ENCODE results near the gene ISM1. TPM values are rescaled to one million over a fixed set of nuclear protein-coding genes. Genes with fewer than 3 reads are reported as not detected.

The ISM1 gene
- total RNA-seq, 1 donor from 2014 or later, result 4.0 TPM

GRCh38 chr20:13251904-13252297 is 30.8 kb downstream of the ISM1 start:
- no peak for DNase-seq (ENCODE audit: low spot score)

- DNase-seq (ENCODE audit: low spot score), result no peak
Observed at GRCh38 chr20:13255356-13255755, 34.3 kb downstream of the ISM1 start.

GRCh38 chr20:13256606-13257005 is 35.5 kb downstream of the ISM1 start:
- no peak for DNase-seq (ENCODE audit: low spot score)

DNA sequence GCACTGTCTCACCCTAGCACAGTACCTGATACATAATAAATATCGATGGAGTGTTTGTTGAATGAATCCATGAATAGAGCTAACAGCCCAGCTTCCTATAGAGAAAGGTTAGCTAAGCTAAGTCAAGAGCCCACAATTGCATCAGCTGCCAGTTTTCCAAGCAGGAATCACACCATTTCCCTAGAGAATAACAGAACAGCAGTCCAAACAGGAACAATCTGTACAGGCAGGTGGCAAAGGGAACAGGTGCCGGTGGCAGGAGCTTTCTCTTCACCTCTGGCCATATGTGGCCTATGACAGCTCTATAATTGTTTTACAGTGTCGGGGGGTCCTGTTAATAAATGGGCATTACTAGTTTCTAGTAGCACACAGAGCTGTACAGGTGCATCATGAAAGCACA is 38.8 kb downstream of the ISM1 start:
- DNase-seq (ENCODE audit: low spot score), result no peak

- DNase-seq (ENCODE audit: low spot score), result no peak
Observed at GRCh38 chr20:13260650-13261279, 39.7 kb downstream of the ISM1 start.

DNA sequence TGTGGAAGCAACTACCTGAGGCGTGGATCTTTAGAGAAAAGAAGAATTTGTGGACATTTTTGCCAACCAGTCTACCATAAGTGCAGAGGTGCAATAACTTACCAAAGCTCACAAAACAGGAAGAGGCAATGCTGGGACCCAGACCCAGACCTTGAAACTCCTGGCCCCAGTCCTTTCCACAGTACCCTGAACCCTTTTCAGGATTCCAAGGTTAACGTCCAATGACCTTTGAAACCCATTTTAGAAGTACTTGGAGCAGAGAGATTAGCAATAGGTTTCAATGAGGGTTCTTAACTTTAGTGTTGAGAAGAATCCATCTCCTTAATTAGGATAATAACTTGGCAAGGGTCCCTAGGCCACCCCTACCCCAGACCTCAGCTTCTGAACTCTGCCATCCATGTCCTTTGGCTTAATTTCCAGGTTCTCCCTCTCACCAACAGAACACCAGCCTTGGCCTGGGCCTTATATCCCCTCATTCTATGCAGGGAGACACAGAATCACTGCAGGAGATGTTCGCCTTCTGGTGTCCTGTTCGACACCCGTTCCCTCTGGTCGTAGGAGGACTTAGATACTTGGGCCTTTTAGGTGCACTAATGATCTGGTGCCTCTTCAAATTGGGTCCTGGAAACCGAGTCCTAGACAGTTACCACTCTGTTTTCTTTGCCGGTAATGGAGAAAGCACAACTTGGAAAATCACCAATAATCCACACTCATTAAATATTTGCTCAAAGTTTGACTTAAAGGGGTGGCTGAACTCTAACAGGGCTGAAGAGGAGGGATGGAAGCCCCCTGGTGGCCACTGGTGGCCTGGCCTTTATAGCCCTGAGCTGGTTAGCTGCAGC is 40.6 kb downstream of the ISM1 start:
- no peak for DNase-seq (ENCODE audit: low spot score)

GRCh38 chr20:13262302-13262650 is 41.2 kb downstream of the ISM1 start:
- no peak for DNase-seq (ENCODE audit: low spot score)

GRCh38 chr20:13262671-13263360 is 41.7 kb downstream of the ISM1 start:
- DNase-seq (ENCODE audit: low spot score), result no peak

- DNase-seq (ENCODE audit: low spot score), result no peak
Observed at GRCh38 chr20:13263451-13263850, 42.4 kb downstream of the ISM1 start.

DNA sequence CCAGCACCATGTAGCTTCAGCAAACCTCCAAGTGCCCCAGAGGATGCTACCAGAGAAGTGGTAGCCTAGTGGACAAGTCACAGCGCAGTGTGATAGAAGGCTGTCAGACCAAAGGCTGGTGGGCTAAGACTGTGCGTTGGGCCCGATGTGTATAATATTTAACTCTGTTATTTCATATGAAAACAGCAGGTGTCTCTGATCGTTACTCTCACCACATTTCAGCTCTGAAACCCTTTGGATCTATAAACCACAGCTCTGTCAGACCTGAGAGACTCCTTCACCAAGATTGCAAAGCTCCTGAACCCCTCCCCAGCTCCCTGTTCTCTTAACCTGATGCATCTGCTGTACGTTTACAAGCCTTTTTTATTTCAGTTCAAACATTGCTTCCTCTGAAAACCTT is 43.8 kb downstream of the ISM1 start:
- no peak for DNase-seq (ENCODE audit: low spot score)

DNA sequence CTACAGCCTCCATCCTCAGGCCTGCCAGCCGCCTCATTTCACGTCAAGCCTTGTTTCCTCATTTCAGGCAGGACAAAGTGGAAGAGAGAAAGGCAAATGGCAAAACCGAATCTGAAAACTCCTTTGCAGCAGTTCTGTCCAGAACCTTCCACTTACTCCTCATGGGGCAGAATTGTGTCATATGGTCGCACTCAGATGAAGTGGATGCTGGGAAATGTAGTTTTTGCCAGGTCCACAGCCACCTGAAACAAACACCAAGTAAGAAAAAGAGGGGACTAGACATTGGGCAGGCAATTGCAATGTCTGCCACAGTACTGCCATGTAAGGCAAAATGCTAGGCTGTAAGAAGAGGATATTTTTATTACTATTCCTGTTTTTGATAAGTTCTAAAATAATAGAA is 44.9 kb downstream of the ISM1 start:
- DNase-seq (ENCODE audit: low spot score), result no peak

DNA sequence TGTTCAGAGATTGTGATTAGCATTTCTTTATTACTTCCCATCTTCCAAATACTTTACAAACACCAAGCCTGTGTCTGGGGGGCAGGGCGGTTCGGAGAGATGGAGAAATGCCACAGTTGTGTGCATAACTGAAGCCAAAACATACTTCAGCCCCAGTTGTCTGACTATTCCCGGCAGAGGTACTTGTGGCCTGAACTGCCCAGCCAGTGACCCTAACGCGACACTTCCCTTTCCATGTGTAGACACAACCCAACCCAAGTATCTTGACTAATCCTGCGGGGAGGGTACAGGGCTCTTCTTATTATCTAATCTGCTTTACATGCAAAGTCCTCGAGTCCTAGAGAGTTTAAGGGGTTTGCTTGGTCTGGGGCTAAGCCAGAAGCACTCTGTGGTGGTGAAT is 46.2 kb downstream of the ISM1 start:
- no peak for DNase-seq (ENCODE audit: low spot score)

DNA sequence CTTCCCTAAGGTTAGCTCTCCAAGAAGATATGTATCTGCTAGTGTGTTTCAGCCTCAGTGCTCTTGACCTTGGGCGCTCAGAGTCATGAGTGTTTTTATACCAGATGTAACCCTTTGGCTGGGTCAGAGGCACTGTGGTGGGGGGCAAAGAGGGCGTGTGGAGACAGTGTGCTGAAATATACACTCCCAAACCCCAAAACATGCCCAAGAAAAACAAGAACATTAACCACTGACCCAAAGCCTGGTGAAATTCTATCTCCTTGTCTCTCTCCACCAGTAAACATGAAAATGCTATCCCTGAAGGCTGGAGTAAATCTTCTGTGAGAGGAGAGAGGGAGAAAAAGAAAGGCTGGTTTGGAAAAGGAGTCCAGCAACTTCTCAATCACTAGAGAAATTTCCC is 47.9 kb downstream of the ISM1 start:
- DNase-seq (ENCODE audit: low spot score), result no peak

DNA sequence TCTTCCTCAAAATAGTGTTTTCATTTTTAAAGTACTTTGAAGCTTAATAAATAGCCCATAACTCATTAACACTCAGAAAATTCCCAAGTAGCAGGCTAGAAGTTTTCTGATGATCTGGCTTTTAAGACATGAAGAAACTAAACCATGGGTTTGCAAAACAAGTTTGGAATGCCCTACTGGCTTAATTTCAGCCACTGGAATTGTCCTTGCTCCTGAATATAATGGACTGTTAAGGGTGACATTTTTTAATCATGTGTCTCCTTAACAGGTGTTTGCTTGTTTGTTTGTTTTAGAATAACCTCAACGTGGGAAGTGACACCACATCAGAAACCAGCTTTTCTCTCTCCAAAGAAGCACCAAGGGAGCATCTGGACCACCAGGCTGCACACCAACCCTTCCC is 49.1 kb downstream of the ISM1 start:
- DNase-seq (ENCODE audit: low spot score), result no peak

- no peak for DNase-seq (ENCODE audit: low spot score)
Observed at GRCh38 chr20:13271098-13271497, 50.0 kb downstream of the ISM1 start.

GRCh38 chr20:13271977-13272975 is 51.2 kb downstream of the ISM1 start:
- no peak for DNase-seq (ENCODE audit: low spot score)

- DNase-seq (ENCODE audit: low spot score), result no peak
Observed at GRCh38 chr20:13274275-13274861, 53.3 kb downstream of the ISM1 start.

GRCh38 chr20:13276945-13277541 is 56.0 kb downstream of the ISM1 start:
- DNase-seq (ENCODE audit: low spot score), result no peak

- no peak for DNase-seq (ENCODE audit: low spot score)
Observed at GRCh38 chr20:13277663-13278295, 56.7 kb downstream of the ISM1 start.
